HepG2 (cell line): ENCODE results near the gene TOP3B. TPM values are rescaled to one million over a fixed set of nuclear protein-coding genes. Genes with fewer than 3 reads are reported as not detected.

Experiments
- ATAC-seq: fragments of 200-7000 bp; cut with Tn5 transposase; 3 replicates; pipeline ENCODE4 v1.9.1; 2020; ENCODE audit warnings: mild to moderate bottlenecking, moderate library complexity
- BruUV-seq: library from RNA; stranded (reverse); fragments of 400-500 nt; replicated peaks from 2 replicates; lab custom pipeline; 2021; lab: Mats Ljungman, UMichigan
- CTCF ChIA-PET: fragments of 300-600 bp; formaldehyde crosslinking; extraction: SDS; loops from one replicate; lab custom pipeline; 2021; ENCODE audit warnings: low total read pairs, inconsistent platforms, low intra/inter-chr PET ratio; lab: Yijun Ruan, JAX
- POLR2A ChIA-PET: fragments of 350-600 bp; sonication (Branson Sonifier 250); formaldehyde crosslinking; loops from one replicate; lab custom pipeline; 2020; ENCODE audit warnings: antibody characterized with exemption, inconsistent platforms; lab: Yijun Ruan, JAX
- DNase-seq: peaks from one replicate; pipeline ENCODE4 v3.0.0-alpha.2; 2015; ENCODE audit warnings: low spot score
- FAIRE-seq: peaks from 3 replicates; lab custom pipeline; 2011; peaks lifted over from hg19 to GRCh38; lab: Jason Lieb, UNC
- H2AFZ ChIP-seq: one replicate; pipeline ENCODE4 v1.6.1; 2011; ENCODE audit warnings: low read length, inconsistent platforms
- H3K27ac ChIP-seq: fragments of 300-600 bp; 3 replicates; pipeline ENCODE4 v1.8.0; 2011; ENCODE audit warnings: mixed run types, mild to moderate bottlenecking, mixed read lengths, low read length, inconsistent platforms; ENCODE audit not compliant: insufficient read depth; ENCODE audit errors: extremely low read length
- H3K27me3 ChIP-seq, 2 experiments: fragments of 200-600 bp in 1 of 2; 2 replicates in 1 of 2; 3 replicates in 1 of 2; pipeline versions ENCODE4 v1.6.0 to v1.8.0; 2011; ENCODE audit warnings: low read length in 2 of 2, mild to moderate bottlenecking in 2 of 2, moderate library complexity in 2 of 2, inconsistent platforms in 1 of 2; ENCODE audit not compliant: insufficient read depth in 2 of 2, control insufficient read depth in 1 of 2
- H3K36me3 ChIP-seq, 2 experiments: fragments of 200-600 bp in 1 of 2; replicated peaks in 1 of 2; 2 replicates in 1 of 2; 3 replicates in 1 of 2; pipeline versions ENCODE4 v1.5.1 to v1.8.0; 2011; ENCODE audit warnings: low read length in 2 of 2, inconsistent platforms in 1 of 2; ENCODE audit not compliant: insufficient read depth in 2 of 2, control insufficient read depth in 1 of 2
- H3K4me1 ChIP-seq: 2 replicates; pipeline ENCODE4 v1.5.1; 2012; ENCODE audit warnings: low read length, inconsistent platforms; ENCODE audit not compliant: insufficient read depth
- H3K4me2 ChIP-seq: 2 replicates; pipeline ENCODE4 v1.6.0; 2011; ENCODE audit warnings: low read depth, low read length, inconsistent platforms
- H3K4me3 ChIP-seq, 3 experiments: fragments of 200-600 bp in 1 of 3; sonication (generic), shearing (Covaris generic) in 1 of 3; replicated peaks in 1 of 3; 2 replicates each; pipeline ENCODE4 v1.5.1; 2011 to 2016; ENCODE audit warnings: low read length in 3 of 3, inconsistent platforms in 2 of 3, low read depth in 2 of 3, mild to moderate bottlenecking in 2 of 3, control low read depth in 1 of 3, mixed read lengths in 1 of 3; ENCODE audit not compliant: insufficient read depth in 1 of 3
- H3K79me2 ChIP-seq: one replicate; pipeline ENCODE4 v1.6.1; 2011; ENCODE audit warnings: low read length, inconsistent platforms; ENCODE audit not compliant: insufficient read depth
- H3K9ac ChIP-seq: 2 replicates; pipeline ENCODE4 v1.6.0; 2011; ENCODE audit warnings: mild to moderate bottlenecking, low read depth, low read length, inconsistent platforms; ENCODE audit not compliant: insufficient read depth
- H3K9me3 ChIP-seq: 2 replicates; pipeline ENCODE4 v1.5.1; 2012; ENCODE audit warnings: mild to moderate bottlenecking, low read length
- H4K20me1 ChIP-seq: 2 replicates; pipeline ENCODE4 v1.6.0; 2011; ENCODE audit warnings: inconsistent platforms, mild to moderate bottlenecking, low read length, moderate library complexity; ENCODE audit not compliant: insufficient read depth
- ATRX ChIP-seq: sonication (generic); formaldehyde crosslinking; IDR thresholded peaks from 2 replicates; pipeline ENCODE4 v1.4.0; 2020; ENCODE audit warnings: missing genetic modification reagents, borderline replicate concordance
- CBX2 ChIP-seq, 2 experiments: fragments of 200-600 bp in 1 of 2; sonication (generic); formaldehyde crosslinking in 1 of 2; IDR thresholded peaks; 2 replicates each; pipeline versions ENCODE4 v1.7.0 to v1.8.1; 2018 to 2022; ENCODE audit warnings: low read depth in 2 of 2, low read length in 1 of 2, mild to moderate bottlenecking in 1 of 2, missing genetic modification reagents in 1 of 2
- ETS1 ChIP-seq: sonication (generic); formaldehyde crosslinking; IDR thresholded peaks from 2 replicates; pipeline ENCODE4 v1.4.0; 2020; ENCODE audit warnings: missing genetic modification reagents
- ETV6 ChIP-seq: sonication (generic); formaldehyde crosslinking; conservative IDR thresholded peaks from 2 replicates; pipeline ENCODE4 v1.4.0; 2020; ENCODE audit warnings: missing genetic modification reagents
- EZH2 ChIP-seq: conservative IDR thresholded peaks from 2 replicates; pipeline ENCODE4 v1.6.1; 2012; ENCODE audit warnings: mild to moderate bottlenecking, low read depth, low read length, moderate library complexity
- KIAA2018 ChIP-seq: sonication (generic); formaldehyde crosslinking; IDR thresholded peaks from 2 replicates; pipeline ENCODE4 v1.5.0; 2020; ENCODE audit warnings: mild to moderate bottlenecking, missing genetic modification reagents, borderline replicate concordance
- NR3C1 ChIP-seq: sonication (generic); formaldehyde crosslinking; IDR thresholded peaks from 2 replicates; pipeline ENCODE4 v1.4.0; 2020; ENCODE audit warnings: missing genetic modification reagents
- PCBP1 ChIP-seq: fragments of 200-400 bp; formaldehyde crosslinking; IDR thresholded peaks from 2 replicates; pipeline ENCODE4 v1.6.1; 2017; ENCODE audit warnings: mild to moderate bottlenecking, low read depth, low read length, borderline replicate concordance
- PCBP2 ChIP-seq: fragments of 200-400 bp; formaldehyde crosslinking; optimal IDR thresholded peaks from 2 replicates; pipeline ENCODE3; 2018; ENCODE audit warnings: low read length, low read depth; ENCODE audit not compliant: poor library complexity, severe bottlenecking
- RFX3 ChIP-seq: IDR thresholded peaks from 2 replicates; pipeline ENCODE4 v1.6.1; 2016; ENCODE audit warnings: missing biosample characterization, missing genetic modification reagents
- SNAPC2 ChIP-seq: sonication (generic); formaldehyde crosslinking; IDR thresholded peaks from 2 replicates; pipeline ENCODE4 v1.8.1; 2022; ENCODE audit warnings: mild to moderate bottlenecking, missing genetic modification reagents
- ZBTB44 ChIP-seq: sonication (generic); formaldehyde crosslinking; IDR thresholded peaks from 2 replicates; pipeline ENCODE4 v1.4.0; 2020; ENCODE audit warnings: missing genetic modification reagents
- ZNF121 ChIP-seq: sonication (generic); formaldehyde crosslinking; IDR thresholded peaks from 2 replicates; pipeline ENCODE4 v1.5.0; 2020; ENCODE audit warnings: mild to moderate bottlenecking, missing genetic modification reagents
- ZNF749 ChIP-seq: sonication (generic); formaldehyde crosslinking; IDR thresholded peaks from 2 replicates; pipeline ENCODE4 v1.8.0; 2022; ENCODE audit warnings: mild to moderate bottlenecking, missing genetic modification reagents, moderate library complexity, borderline replicate concordance
- ZNF776 ChIP-seq: sonication (generic); formaldehyde crosslinking; IDR thresholded peaks from 2 replicates; pipeline ENCODE4 v1.4.0; 2020; ENCODE audit warnings: mild to moderate bottlenecking, missing genetic modification reagents
- WGBS: methylation state at CpG from one replicate; pipeline ENCODE4 v1.1.6; 2017; ENCODE audit warnings: low lambda C conversion rate; 5-methylcytosine and 5-hydroxymethylcytosine counted together
- in situ Hi-C: cut with HindIII; loops from 2 replicates; pipeline ENCODE4 v1.10.0; 2017; ENCODE audit warnings: low pct_unique_long_range_greater_than_20kb; ENCODE audit not compliant: extremely low pct_ligation_motif_present
- intact Hi-C: fragments of 100-400 bp; cut with micrococcal nuclease; formaldehyde crosslinking; loops from one replicate; pipeline ENCODE4 v1.10.0; 2022; ENCODE audit not compliant: unreplicated experiment
- polyA plus RNA-seq, 8 experiments: library from polyadenylated mRNA; depleted of rRNA in 3 of 8; stranded (reverse) in 7 of 8; unstranded in 1 of 8; fragments of >200 nt; fragmentation: Illumina TruSeq in 4 of 8; extraction: Trizol in 4 of 8; gene quantifications; 2 replicates each; pipeline versions ENCODE4 v1.2.1 to v1.2.3, GENCODE V29; 2011 to 2016; ENCODE audit warnings: low read depth in 4 of 8, missing spikeins in 1 of 8, mixed read lengths in 1 of 8; ENCODE audit not compliant: insufficient read depth in 1 of 8
- total RNA-seq, 5 experiments: library from RNA; depleted of rRNA; stranded (reverse); fragments of >200 nt; fragmentation: Illumina TruSeq; extraction: Trizol; gene quantifications; 2 replicates each; pipeline ENCODE4 v1.2.3, GENCODE V29; 2016; ENCODE audit warnings: low read depth in 1 of 5

The TOP3B gene
- total and polyA plus RNA-seq, 2 of the 13 experiments (the other 11 are each of a cell fraction or from before 2014, with no cell fraction given), result 28.5 to 29.7 TPM

- H3K4me1 ChIP-seq, result peaks cover 6% of the 10 kb centered on the region; the same call in 1 of the 2 replicates
- no peak overlapping the region for H3K4me3 ChIP-seq
- peaks cover 0 to 14% of the 10 kb centered on the region in 2 experiments; a peak in 2 of 5 replicates for H3K27me3 ChIP-seq
- DNase-seq (no peak), FAIRE-seq (no peak), ATAC-seq (no peak)
- POLR2A ChIA-PET, result no interaction called here
- in situ Hi-C loops (no loop called here), intact Hi-C loops (no loop called here)
- CTCF ChIA-PET, result no interaction called here
- H2AFZ ChIP-seq, result no peak overlapping the region
- no peaks in the 10 kb centered on the region for H3K9me3 ChIP-seq
- BruUV-seq, result no TSS peak
- no peak overlapping the region for H3K9ac ChIP-seq
- H3K36me3 ChIP-seq, result no peaks in the 10 kb centered on the region
- WGBS, result 67% methylated on average over 5 of the region's 6 CpGs
- no peaks in the 10 kb centered on the region for H4K20me1 ChIP-seq
- H3K27ac ChIP-seq, result no peak overlapping the region
- H3K79me2 ChIP-seq, result no peaks in the 10 kb centered on the region
- H3K4me2 ChIP-seq, result no peak overlapping the region
- TF ChIP-seq RFX3 (CRISPR knock-in tag) (no peak), ZNF749 (CRISPR knock-in tag) (no peak), PCBP1 (no peak), ETV6 (no peak), ZBTB44 (CRISPR knock-in tag) (no peak), ZNF776 (CRISPR knock-in tag) (no peak), SNAPC2 (CRISPR knock-in tag) (no peak), PCBP2 (no peak), EZH2 (no peak), ZNF121 (no peak), ATRX (CRISPR knock-in tag) (no peak), CBX2 (IDR thresholded peaks at IDR 0.05; ENCODE audit: low read depth, low read length) (no peak), CBX2 (CRISPR knock-in tag; IDR thresholded peaks at IDR 0.05; ENCODE audit: low read depth) (no peak), NR3C1 (CRISPR knock-in tag) (no peak), KIAA2018 (CRISPR knock-in tag) (no peak), ETS1 (no peak)
Measured at GRCh38 chr22:22006596-22006990, 24.0 kb upstream of the TOP3B start.
